Measurements from ENCODE around the gene LAG3.

Gene LAG3

GRCh38 chr12:6824085-6824775 lies 51.9 kb downstream of the LAG3 start:
- no peak for DNase-seq

- no peak for DNase-seq
Measured at GRCh38 chr12:6824901-6825381, 52.6 kb downstream of the LAG3 start.

- peak; percentile 65 for DNase-seq
Measured at GRCh38 chr12:6825398-6826124, 53.2 kb downstream of the LAG3 start.

- DNase-seq: no peak
Measured at GRCh38 chr12:6826125-6826733, 53.9 kb downstream of the LAG3 start.

- DNase-seq: no peak
Measured at GRCh38 chr12:6826734-6827436, 54.6 kb downstream of the LAG3 start.

- peak; percentile 37 for DNase-seq
Measured at GRCh38 chr12:6827437-6827911, 55.2 kb downstream of the LAG3 start.

Data from NCI-H1048 (cell line).